Measurements from ENCODE around the gene TUBB2A.
A peak's percentile ranks its signal among the peaks of the same experiment; 100 is the strongest.

DNA sequence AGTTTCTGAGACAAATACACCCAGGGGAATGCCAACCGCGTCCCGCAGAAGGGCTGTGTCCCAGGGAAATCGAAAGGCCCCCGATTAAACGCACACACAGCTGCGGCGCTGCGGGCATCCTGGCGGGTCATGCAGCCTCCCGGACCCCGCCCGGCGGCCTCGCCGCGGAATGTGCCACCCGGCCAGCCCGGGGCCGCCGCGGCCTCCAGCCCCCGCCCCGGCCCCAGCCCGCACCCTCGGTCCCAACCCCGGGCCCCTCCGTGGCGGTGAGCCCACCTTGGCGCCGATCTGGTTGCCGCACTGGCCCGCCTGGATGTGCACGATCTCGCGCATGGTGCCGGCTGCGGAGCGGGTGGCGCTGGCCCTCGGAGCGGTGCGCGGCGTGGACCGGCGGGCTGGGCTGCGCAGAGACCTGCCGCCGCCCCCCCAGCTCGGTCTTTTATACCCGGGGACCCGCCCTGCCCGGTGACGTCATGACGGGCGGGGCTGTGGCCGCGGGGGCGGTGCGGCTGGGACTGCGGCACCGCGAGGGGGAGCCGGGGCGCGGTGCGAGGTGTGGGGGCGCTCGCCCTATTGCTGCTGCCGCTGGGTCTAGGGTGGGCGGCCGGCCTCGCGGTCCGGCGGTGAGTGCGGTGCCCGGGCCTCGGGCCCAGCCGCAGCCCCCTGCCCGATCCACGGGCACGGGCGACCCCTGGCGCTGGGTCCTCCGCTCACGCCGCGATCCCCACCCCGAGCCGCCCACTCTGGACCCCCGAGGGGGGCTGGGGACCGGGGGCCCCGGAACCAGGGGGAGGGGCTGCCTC lies at the start of gene TUBB2A:
- TF ChIP-seq, protein P1, sequence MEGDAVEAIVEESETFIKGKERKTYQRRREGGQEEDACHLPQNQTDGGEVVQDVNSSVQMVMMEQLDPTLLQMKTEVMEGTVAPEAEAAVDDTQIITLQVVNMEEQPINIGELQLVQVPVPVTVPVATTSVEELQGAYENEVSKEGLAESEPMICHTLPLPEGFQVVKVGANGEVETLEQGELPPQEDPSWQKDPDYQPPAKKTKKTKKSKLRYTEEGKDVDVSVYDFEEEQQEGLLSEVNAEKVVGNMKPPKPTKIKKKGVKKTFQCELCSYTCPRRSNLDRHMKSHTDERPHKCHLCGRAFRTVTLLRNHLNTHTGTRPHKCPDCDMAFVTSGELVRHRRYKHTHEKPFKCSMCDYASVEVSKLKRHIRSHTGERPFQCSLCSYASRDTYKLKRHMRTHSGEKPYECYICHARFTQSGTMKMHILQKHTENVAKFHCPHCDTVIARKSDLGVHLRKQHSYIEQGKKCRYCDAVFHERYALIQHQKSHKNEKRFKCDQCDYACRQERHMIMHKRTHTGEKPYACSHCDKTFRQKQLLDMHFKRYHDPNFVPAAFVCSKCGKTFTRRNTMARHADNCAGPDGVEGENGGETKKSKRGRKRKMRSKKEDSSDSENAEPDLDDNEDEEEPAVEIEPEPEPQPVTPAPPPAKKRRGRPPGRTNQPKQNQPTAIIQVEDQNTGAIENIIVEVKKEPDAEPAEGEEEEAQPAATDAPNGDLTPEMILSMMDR (IDR thresholded peaks at IDR 0.05) = peak in 3 of 6 experiments; percentile 42 to 64 (median 55)
- TF ChIP-seq POLR2A (IDR thresholded peaks at IDR 0.05) = peak; percentile 78 to 98

Data from thyroid gland (tissue), 4 donors.